ENCODE measurements around the gene GSG1.

- TF ChIP-seq CTCF (IDR thresholded peaks at IDR 0.05) (no peak), POLR2A (IDR thresholded peaks at IDR 0.05) (no peak)
These were observed 58.6 kb downstream of the GSG1 start for GRCh38 chr12:13044906-13045299.
